ENCODE measurements around the gene FHAD1.
A peak's percentile ranks its signal among the peaks of the same experiment; 100 is the strongest.

Gene FHAD1

GRCh38 chr1:15271196-15271595 is 24.2 kb downstream of the FHAD1 start:
- ChIA-PET CTCF (interaction anchor here (1.7 to 1.9 kb wide), 2 partner anchors 119 to 143 kb away, joined by 9 to 11 read pairs; no protein-coding TSS in a partner anchor), POLR2A (ENCODE audit: low non-redundant PET) (no interaction called here)
- no peak overlapping the region for H3K27ac ChIP-seq
- DNase-seq (ENCODE audit: low spot score) = no peak
- TF ChIP-seq, protein P1, sequence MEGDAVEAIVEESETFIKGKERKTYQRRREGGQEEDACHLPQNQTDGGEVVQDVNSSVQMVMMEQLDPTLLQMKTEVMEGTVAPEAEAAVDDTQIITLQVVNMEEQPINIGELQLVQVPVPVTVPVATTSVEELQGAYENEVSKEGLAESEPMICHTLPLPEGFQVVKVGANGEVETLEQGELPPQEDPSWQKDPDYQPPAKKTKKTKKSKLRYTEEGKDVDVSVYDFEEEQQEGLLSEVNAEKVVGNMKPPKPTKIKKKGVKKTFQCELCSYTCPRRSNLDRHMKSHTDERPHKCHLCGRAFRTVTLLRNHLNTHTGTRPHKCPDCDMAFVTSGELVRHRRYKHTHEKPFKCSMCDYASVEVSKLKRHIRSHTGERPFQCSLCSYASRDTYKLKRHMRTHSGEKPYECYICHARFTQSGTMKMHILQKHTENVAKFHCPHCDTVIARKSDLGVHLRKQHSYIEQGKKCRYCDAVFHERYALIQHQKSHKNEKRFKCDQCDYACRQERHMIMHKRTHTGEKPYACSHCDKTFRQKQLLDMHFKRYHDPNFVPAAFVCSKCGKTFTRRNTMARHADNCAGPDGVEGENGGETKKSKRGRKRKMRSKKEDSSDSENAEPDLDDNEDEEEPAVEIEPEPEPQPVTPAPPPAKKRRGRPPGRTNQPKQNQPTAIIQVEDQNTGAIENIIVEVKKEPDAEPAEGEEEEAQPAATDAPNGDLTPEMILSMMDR (conservative IDR thresholded peaks at IDR 0.05; ENCODE audit: low read depth) = no peak

- CTCF ChIA-PET = interaction anchor here (0.6 to 3.4 kb wide), 10 partner anchors 16 to 285 kb away, joined by 3 to 29 read pairs (median 3); partner anchors contain the start of gene TMEM51
These were observed 25.2 kb downstream of the FHAD1 start for GRCh38 chr1:15272009-15272781.

GRCh38 chr1:15272782-15273127 is 25.7 kb downstream of the FHAD1 start:
- no peak for DNase-seq (ENCODE audit: low spot score)
- TF ChIP-seq, protein P1 (conservative IDR thresholded peaks at IDR 0.05; ENCODE audit: low read depth) = peak; percentile 37; the same call in 1 of the 2 replicates
- ChIA-PET CTCF (interaction anchor here (0.7 to 3.4 kb wide), 6 partner anchors 9 to 286 kb away, joined by 3 to 29 read pairs (median 3); partner anchors contain the start of gene TMEM51), POLR2A (ENCODE audit: low non-redundant PET) (no interaction called here)
- H3K27ac ChIP-seq = no peak overlapping the region

More at GRCh38 chr1:15272009-15272781, 25.2 kb downstream of the FHAD1 start:
- POLR2A ChIA-PET (ENCODE audit: low non-redundant PET) = interaction anchor here (1.0 kb wide), 1 partner anchor 120 kb away, joined by 3 read pairs; no protein-coding TSS in a partner anchor
- peak; percentile 82 for DNase-seq (ENCODE audit: low spot score)
- H3K27ac ChIP-seq = no peak overlapping the region
- TF ChIP-seq, protein P1 (conservative IDR thresholded peaks at IDR 0.05; ENCODE audit: low read depth) = peak; percentile 79

DNA sequence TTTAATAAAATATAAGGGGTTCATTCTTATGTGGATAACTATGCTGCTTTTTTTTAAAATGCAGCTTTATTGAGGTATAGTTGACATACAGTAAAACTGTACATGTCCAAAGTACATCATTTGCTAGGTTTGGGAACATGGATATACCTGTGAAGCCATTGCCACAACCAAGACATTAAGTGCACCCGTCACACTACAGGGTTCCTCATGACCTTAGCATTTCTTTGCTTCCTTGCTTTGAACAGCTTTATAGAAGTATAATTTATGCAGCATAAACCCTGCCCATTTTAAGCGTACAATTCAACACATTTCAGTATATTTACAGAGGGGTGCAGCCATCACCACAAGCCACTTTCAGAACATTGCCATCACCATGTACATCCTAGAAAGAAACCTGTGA is 26.3 kb downstream of the FHAD1 start:
- no peak overlapping the region for H3K27ac ChIP-seq
- ChIA-PET POLR2A (ENCODE audit: low non-redundant PET) (no interaction called here), CTCF (interaction anchor here (0.5 to 3.4 kb wide), 8 partner anchors 8 to 993 kb away, joined by 3 to 29 read pairs (median 3); partner anchors contain the start of gene TMEM51)
- DNase-seq (ENCODE audit: low spot score) = no peak
- TF ChIP-seq, protein P1 (conservative IDR thresholded peaks at IDR 0.05; ENCODE audit: low read depth) = no peak

GRCh38 chr1:15275921-15276683 is 29.1 kb downstream of the FHAD1 start:
- no peak for DNase-seq (ENCODE audit: low spot score)

More at GRCh38 chr1:15275921-15276683, 29.1 kb downstream of the FHAD1 start:
- CTCF ChIA-PET = interaction anchor here (1.0 to 1.3 kb wide), 2 partner anchors 9 to 124 kb away, joined by 3 to 6 read pairs; no protein-coding TSS in a partner anchor
- H3K27ac ChIP-seq = no peak overlapping the region
- TF ChIP-seq, protein P1 (conservative IDR thresholded peaks at IDR 0.05; ENCODE audit: low read depth) = no peak
- POLR2A ChIA-PET (ENCODE audit: low non-redundant PET) = no interaction called here

Measured in RWPE1 (cell line).